ENCODE data around the gene ZNF566. TPM values are rescaled to one million over a fixed set of nuclear protein-coding genes. Genes with fewer than 3 reads are reported as not detected.

The ZNF566 gene
- total and polyA plus RNA-seq, 7 experiments from 2014 or later: 9.2 to 29.8 (median 9.8) TPM

- DNase-seq (no peak), ATAC-seq (no peak)
- intact Hi-C loops (cut with micrococcal nuclease): loop anchor here in 1 of 2 donors (10.0 kb wide), 1 partner anchor 831 kb away; no protein-coding TSS in a partner anchor
- peaks cover 6 to 9% of the 10 kb centered on the region in 2 donors for H3K4me1 ChIP-seq (ENCODE audit: control insufficient read depth in 2 of 2, insufficient read depth in 2 of 2, low read length in 2 of 2)
- Mint-ChIP-seq H3K36me3 (peaks cover 20 to 74% (median 58%) of the 10 kb centered on the region in 5 donors), H3K4me3 (no peak overlapping the region), H3K27me3 (no peaks in the 10 kb centered on the region), H3K9me3 (peaks cover 0 to 85% (median 30%) of the 10 kb centered on the region in 11 donors), H3K27ac (no peak overlapping the region), H3K4me1 (peaks cover 14 to 29% (median 19%) of the 10 kb centered on the region in 7 donors)
- no peak overlapping the region for H3K27ac ChIP-seq (ENCODE audit: low read depth, low read length)
- H3K27me3 ChIP-seq (ENCODE audit: control insufficient read depth in 2 of 2, insufficient read depth in 2 of 2, low read length in 2 of 2): no peaks in the 10 kb centered on the region
- CTCF ChIA-PET: no interaction called here
- peaks cover 0 to 50% (median 8%) of the 10 kb centered on the region in 3 experiments for H3K9me3 ChIP-seq (ENCODE audit: control insufficient read depth in 2 of 3, low read length in 3 of 3)
- POLR2A ChIA-PET: no interaction called here
- peaks cover 0 to 8% (median 3%) of the 10 kb centered on the region in 3 experiments for H3K36me3 ChIP-seq (ENCODE audit: control insufficient read depth in 2 of 3, insufficient read depth in 3 of 3, low read length in 3 of 3)
- no peak overlapping the region for H3K4me3 ChIP-seq (ENCODE audit: low read length)
Observed at GRCh38 chr19:36483653-36484052, 5.7 kb downstream of the ZNF566 start.

- peaks cover 0 to 13% (median 3%) of the 10 kb centered on the region in 3 experiments for H3K36me3 ChIP-seq (ENCODE audit: control insufficient read depth in 2 of 3, insufficient read depth in 3 of 3, low read length in 3 of 3)
- H3K27ac ChIP-seq (ENCODE audit: low read depth, low read length): no peak overlapping the region
- no peaks in the 10 kb centered on the region for H3K27me3 ChIP-seq (ENCODE audit: control insufficient read depth in 2 of 2, insufficient read depth in 2 of 2, low read length in 2 of 2)
- DNase-seq (no peak), ATAC-seq (no peak)
- H3K9me3 ChIP-seq (ENCODE audit: control insufficient read depth in 2 of 3, low read length in 3 of 3): peaks cover 0 to 55% (median 14%) of the 10 kb centered on the region in 3 experiments
- Mint-ChIP-seq H3K27me3 (no peaks in the 10 kb centered on the region), H3K4me3 (peak overlapping the region in 1 of 10 donors; percentile 51), H3K36me3 (peaks cover 25 to 82% (median 65%) of the 10 kb centered on the region in 5 donors), H3K4me1 (peaks cover 6 to 21% (median 11%) of the 10 kb centered on the region in 7 donors), H3K9me3 (peaks cover 0 to 92% (median 35%) of the 10 kb centered on the region in 11 donors), H3K27ac (no peak overlapping the region)
- intact Hi-C loops (cut with micrococcal nuclease): loop anchor here in 1 of 2 donors (10.0 kb wide), 1 partner anchor 832 kb away; no protein-coding TSS in a partner anchor
- H3K4me1 ChIP-seq (ENCODE audit: control insufficient read depth in 2 of 2, insufficient read depth in 2 of 2, low read length in 2 of 2): peaks cover 0 to 1% of the 10 kb centered on the region in 2 donors
- POLR2A ChIA-PET: no interaction called here
- no peak overlapping the region for H3K4me3 ChIP-seq (ENCODE audit: low read length)
- CTCF ChIA-PET: no interaction called here
Observed at GRCh38 chr19:36482876-36483275, 6.5 kb downstream of the ZNF566 start.

- no peak overlapping the region for H3K4me3 Mint-ChIP-seq
- no peaks in the 10 kb centered on the region for H3K4me1 ChIP-seq (ENCODE audit: control insufficient read depth in 2 of 2, insufficient read depth in 2 of 2, low read length in 2 of 2)
- no peak overlapping the region for H3K27ac ChIP-seq (ENCODE audit: low read depth, low read length)
- intact Hi-C loops (cut with micrococcal nuclease): no loop called here
- peaks cover 25 to 68% (median 60%) of the 10 kb centered on the region in 5 donors for H3K36me3 Mint-ChIP-seq
- H3K4me1 Mint-ChIP-seq: no peaks in the 10 kb centered on the region
- H3K4me3 ChIP-seq (ENCODE audit: low read length): no peak overlapping the region
- H3K36me3 ChIP-seq (ENCODE audit: control insufficient read depth in 2 of 3, insufficient read depth in 3 of 3, low read length in 3 of 3): peaks cover 0 to 14% (median 11%) of the 10 kb centered on the region in 3 experiments
- H3K9me3 Mint-ChIP-seq: peaks cover 2 to 90% (median 53%) of the 10 kb centered on the region in 11 donors
- POLR2A ChIA-PET: interaction anchor here (0.7 kb wide), 1 partner anchor 17 kb away, joined by 4 read pairs; no protein-coding TSS in a partner anchor
- ATAC-seq: no peak
- H3K9me3 ChIP-seq (ENCODE audit: control insufficient read depth in 2 of 3, low read length in 3 of 3): peaks cover 3 to 65% (median 6%) of the 10 kb centered on the region in 3 experiments
- no peak for DNase-seq
- no peaks in the 10 kb centered on the region for H3K27me3 Mint-ChIP-seq
- CTCF ChIA-PET: no interaction called here
- no peaks in the 10 kb centered on the region for H3K27me3 ChIP-seq (ENCODE audit: control insufficient read depth in 2 of 2, insufficient read depth in 2 of 2, low read length in 2 of 2)
- no peak overlapping the region for H3K27ac Mint-ChIP-seq
Observed at GRCh38 chr19:36460046-36460445, 29.3 kb downstream of the ZNF566 start.

- no peak for ATAC-seq
- peaks cover 42 to 75% (median 66%) of the 10 kb centered on the region in 5 donors for H3K36me3 Mint-ChIP-seq
- intact Hi-C loops (cut with micrococcal nuclease): no loop called here
Observed at GRCh38 chr19:36456831-36457230, 32.5 kb downstream of the ZNF566 start.

GRCh38 chr19:36449059-36449670 is 40.2 kb downstream of the ZNF566 start:
- intact Hi-C loops (cut with micrococcal nuclease): no loop called here
- Mint-ChIP-seq H3K27ac (no peak overlapping the region), H3K4me3 (no peak overlapping the region), H3K36me3 (peaks cover 27 to 70% (median 62%) of the 10 kb centered on the region in 5 donors), H3K9me3 (peaks cover 7 to 100% (median 66%) of the 10 kb centered on the region in 11 donors), H3K4me1 (peaks cover 0 to 2% (median 0%) of the 10 kb centered on the region in 7 donors), H3K27me3 (no peaks in the 10 kb centered on the region)
- no peak overlapping the region for H3K27ac ChIP-seq (ENCODE audit: low read depth, low read length)
- peaks cover 16 to 87% (median 16%) of the 10 kb centered on the region in 3 experiments for H3K9me3 ChIP-seq (ENCODE audit: control insufficient read depth in 2 of 3, low read length in 3 of 3)
- peak overlapping the region; percentile 18 for H3K4me3 ChIP-seq (ENCODE audit: low read length)
- CTCF ChIA-PET: interaction anchor here (0.6 kb wide), 1 partner anchor 307 kb away, joined by 3 read pairs; no protein-coding TSS in a partner anchor
- POLR2A ChIA-PET: interaction anchor here (0.5 kb wide), 1 partner anchor 169 kb away, joined by 3 read pairs; no protein-coding TSS in a partner anchor
- no peaks in the 10 kb centered on the region for H3K27me3 ChIP-seq (ENCODE audit: control insufficient read depth in 2 of 2, insufficient read depth in 2 of 2, low read length in 2 of 2)
- no peak for ATAC-seq
- no peak for DNase-seq
- peaks cover 0 to 46% (median 16%) of the 10 kb centered on the region in 3 experiments for H3K36me3 ChIP-seq (ENCODE audit: control insufficient read depth in 2 of 3, insufficient read depth in 3 of 3, low read length in 3 of 3)
- H3K4me1 ChIP-seq (ENCODE audit: control insufficient read depth in 2 of 2, insufficient read depth in 2 of 2, low read length in 2 of 2): no peaks in the 10 kb centered on the region

More at GRCh38 chr19:36456831-36457230, 32.5 kb downstream of the ZNF566 start:
- Histone ChIP-seq H3K9me3 (ENCODE audit: control insufficient read depth in 2 of 3, low read length in 3 of 3) (peaks cover 6 to 69% (median 6%) of the 10 kb centered on the region in 3 experiments), H3K27ac (ENCODE audit: low read depth, low read length) (no peak overlapping the region), H3K36me3 (ENCODE audit: control insufficient read depth in 2 of 3, insufficient read depth in 3 of 3, low read length in 3 of 3) (peaks cover 0 to 30% (median 8%) of the 10 kb centered on the region in 3 experiments), H3K4me3 (ENCODE audit: low read length) (no peak overlapping the region), H3K4me1 (ENCODE audit: control insufficient read depth in 2 of 2, insufficient read depth in 2 of 2, low read length in 2 of 2) (no peaks in the 10 kb centered on the region), H3K27me3 (ENCODE audit: control insufficient read depth in 2 of 2, insufficient read depth in 2 of 2, low read length in 2 of 2) (no peaks in the 10 kb centered on the region)
- CTCF ChIA-PET: no interaction called here
- POLR2A ChIA-PET: interaction anchor here (0.6 kb wide), 3 partner anchors 36 to 212 kb away, joined by 3 to 7 read pairs (median 3); no protein-coding TSS in a partner anchor
- no peak overlapping the region for H3K27ac Mint-ChIP-seq
- no peak for DNase-seq
- H3K4me1 Mint-ChIP-seq: peaks cover 0 to 4% (median 0%) of the 10 kb centered on the region in 7 donors
- peaks cover 11 to 95% (median 65%) of the 10 kb centered on the region in 11 donors for H3K9me3 Mint-ChIP-seq
- no peak overlapping the region for H3K4me3 Mint-ChIP-seq
- no peaks in the 10 kb centered on the region for H3K27me3 Mint-ChIP-seq

- H3K4me1 ChIP-seq (ENCODE audit: control insufficient read depth in 2 of 2, insufficient read depth in 2 of 2, low read length in 2 of 2): no peaks in the 10 kb centered on the region
- H3K9me3 ChIP-seq (ENCODE audit: control insufficient read depth in 2 of 3, low read length in 3 of 3): peaks cover 0 to 60% (median 6%) of the 10 kb centered on the region in 3 experiments
- ATAC-seq (no peak), DNase-seq (no peak)
- Mint-ChIP-seq H3K27me3 (no peaks in the 10 kb centered on the region), H3K4me1 (no peaks in the 10 kb centered on the region), H3K4me3 (no peak overlapping the region), H3K36me3 (peaks cover 0 to 22% (median 9%) of the 10 kb centered on the region in 5 donors), H3K27ac (no peak overlapping the region), H3K9me3 (peaks cover 7 to 92% (median 44%) of the 10 kb centered on the region in 11 donors)
- CTCF ChIA-PET: no interaction called here
- no peak overlapping the region for H3K27ac ChIP-seq (ENCODE audit: low read depth, low read length)
- intact Hi-C loops (cut with micrococcal nuclease): no loop called here
- no peaks in the 10 kb centered on the region for H3K27me3 ChIP-seq (ENCODE audit: control insufficient read depth in 2 of 2, insufficient read depth in 2 of 2, low read length in 2 of 2)
- POLR2A ChIA-PET: no interaction called here
- H3K36me3 ChIP-seq (ENCODE audit: control insufficient read depth in 2 of 3, insufficient read depth in 3 of 3, low read length in 3 of 3): no peaks in the 10 kb centered on the region
- no peak overlapping the region for H3K4me3 ChIP-seq (ENCODE audit: low read length)
Observed at GRCh38 chr19:36441339-36441738, 48.0 kb downstream of the ZNF566 start.

Data from naive thymus-derived CD4-positive, alpha-beta T cell (primary cell).